Fibroblast of lung (primary cell): ENCODE data around the gene SYTL1.

Source experiments
- CTCF ChIP-seq, 2 donors: IDR thresholded peaks in 1 of 2; conservative IDR thresholded peaks in 1 of 2; 1 replicate in 1 of 2; 2 replicates in 1 of 2; pipeline ENCODE4 v1.5.1; 2011 to 2012; ENCODE audit warnings: low read length in 2 of 2, control low read depth in 1 of 2, inconsistent platforms in 1 of 2, low read depth in 1 of 2, mild to moderate bottlenecking in 1 of 2
- EZH2 ChIP-seq: IDR thresholded peaks from 2 replicates; pipeline ENCODE4 v1.5.1; 2012; ENCODE audit warnings: low read length, control low read depth, mild to moderate bottlenecking; ENCODE audit errors: missing control alignments

DNA sequence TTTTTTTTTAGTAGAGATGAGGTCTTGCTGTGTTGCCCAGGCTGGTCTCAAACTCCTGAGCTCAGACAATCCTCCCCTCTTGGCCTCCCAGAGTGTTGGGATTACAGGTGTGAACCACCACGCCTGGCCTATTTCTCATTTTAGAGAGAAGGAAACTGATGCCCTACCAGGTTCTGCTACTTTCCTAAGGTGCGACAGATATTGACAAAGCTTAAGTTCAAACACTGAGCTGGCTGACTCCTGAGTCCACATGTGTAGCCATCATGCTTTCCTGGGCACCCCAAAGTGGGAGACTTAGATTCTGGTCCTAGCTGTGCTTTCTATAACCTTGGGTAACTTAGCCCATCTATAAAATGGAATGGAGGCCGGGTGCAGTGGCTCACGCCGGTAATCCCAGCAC lies 25.0 kb upstream of the SYTL1 start:
- TF ChIP-seq CTCF (conservative IDR thresholded peaks at IDR 0.05 in 1 of 2, IDR thresholded peaks at IDR 0.05 in 1 of 2; ENCODE audit: low read depth in 1 of 2, low read length in 2 of 2) (no peak), EZH2 (no peak)
